ENCODE results near the gene PLEKHG4B. TPM values are rescaled to one million over a fixed set of nuclear protein-coding genes. Genes with fewer than 3 reads are reported as not detected.

PLEKHG4B gene
- polyA plus RNA-seq, 1 donor (not counting 4 experiments of a cell fraction or from before 2014, with no cell fraction given) = not detected

DNA sequence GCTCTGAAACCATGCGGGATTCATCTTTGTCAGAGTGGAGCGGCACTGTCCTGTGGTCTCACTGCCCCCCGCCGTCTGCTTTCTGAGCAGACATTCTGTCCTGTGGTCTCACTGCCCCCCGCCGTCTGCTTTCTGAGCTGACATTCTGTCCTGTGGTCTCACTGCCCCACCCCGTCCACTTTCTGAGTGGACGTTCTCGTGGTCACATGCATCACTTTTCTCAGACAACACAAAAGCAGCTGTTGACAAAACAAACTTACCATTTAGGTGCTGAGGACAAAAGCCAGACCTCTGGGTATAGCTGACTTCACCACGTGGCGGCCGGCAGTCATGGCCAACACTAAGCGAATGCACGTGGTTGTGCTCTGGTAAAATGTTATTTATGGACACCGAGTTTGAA lies 102.1 kb downstream of the PLEKHG4B start:
- Histone ChIP-seq H3K4me2 (ENCODE audit: control insufficient read depth, extremely low read depth, insufficient read depth, low read depth, low read length) (no peak overlapping the region), H3K9ac (ENCODE audit: control insufficient read depth, extremely low read depth, insufficient read depth, low read length) (no peak overlapping the region), H2AFZ (ENCODE audit: control insufficient read depth, low read length) (no peak overlapping the region), H4K20me1 (ENCODE audit: control insufficient read depth, extremely low read depth, insufficient read depth, low read length) (no peaks in the 10 kb centered on the region), H3K4me1 (ENCODE audit: control insufficient read depth, extremely low read depth, insufficient read depth, low read length) (no peaks in the 10 kb centered on the region), H3K4me3 (ENCODE audit: control insufficient read depth in 2 of 3, extremely low read depth in 1 of 3, insufficient read depth in 2 of 3, low read depth in 1 of 3, low read length in 3 of 3) (no peak overlapping the region), H3K9me3 (ENCODE audit: control insufficient read depth, low read depth, low read length) (no peaks in the 10 kb centered on the region), H3K79me2 (ENCODE audit: control insufficient read depth, insufficient read depth, low read length) (no peaks in the 10 kb centered on the region), H3K27me3 (ENCODE audit: control insufficient read depth, extremely low read depth, insufficient read depth, low read length) (peaks cover 37% of the 10 kb centered on the region), H3K27ac (ENCODE audit: control insufficient read depth, insufficient read depth, low read length) (no peak overlapping the region), H3K36me3 (ENCODE audit: control insufficient read depth in 2 of 2, extremely low read depth in 1 of 2, insufficient read depth in 2 of 2, low read length in 2 of 2) (no peaks in the 10 kb centered on the region), H3K9me1 (ENCODE audit: control insufficient read depth, extremely low read depth, insufficient read depth, low read length) (no peaks in the 10 kb centered on the region)
- DNase-seq (ENCODE audit: low read depth, low spot score) (no peak), FAIRE-seq (no peak)
- TF ChIP-seq, protein P1, sequence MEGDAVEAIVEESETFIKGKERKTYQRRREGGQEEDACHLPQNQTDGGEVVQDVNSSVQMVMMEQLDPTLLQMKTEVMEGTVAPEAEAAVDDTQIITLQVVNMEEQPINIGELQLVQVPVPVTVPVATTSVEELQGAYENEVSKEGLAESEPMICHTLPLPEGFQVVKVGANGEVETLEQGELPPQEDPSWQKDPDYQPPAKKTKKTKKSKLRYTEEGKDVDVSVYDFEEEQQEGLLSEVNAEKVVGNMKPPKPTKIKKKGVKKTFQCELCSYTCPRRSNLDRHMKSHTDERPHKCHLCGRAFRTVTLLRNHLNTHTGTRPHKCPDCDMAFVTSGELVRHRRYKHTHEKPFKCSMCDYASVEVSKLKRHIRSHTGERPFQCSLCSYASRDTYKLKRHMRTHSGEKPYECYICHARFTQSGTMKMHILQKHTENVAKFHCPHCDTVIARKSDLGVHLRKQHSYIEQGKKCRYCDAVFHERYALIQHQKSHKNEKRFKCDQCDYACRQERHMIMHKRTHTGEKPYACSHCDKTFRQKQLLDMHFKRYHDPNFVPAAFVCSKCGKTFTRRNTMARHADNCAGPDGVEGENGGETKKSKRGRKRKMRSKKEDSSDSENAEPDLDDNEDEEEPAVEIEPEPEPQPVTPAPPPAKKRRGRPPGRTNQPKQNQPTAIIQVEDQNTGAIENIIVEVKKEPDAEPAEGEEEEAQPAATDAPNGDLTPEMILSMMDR (optimal IDR thresholded peaks at IDR 0.05 in 1 of 3, IDR thresholded peaks at IDR 0.05 in 1 of 3, conservative IDR thresholded peaks at IDR 0.05 in 1 of 3; ENCODE audit: extremely low read depth in 1 of 3, insufficient read depth in 2 of 3, low read length in 3 of 3) = no peak
- TF ChIP-seq EZH2 (IDR thresholded peaks at IDR 0.05; ENCODE audit: low read length) = no peak
- dilution Hi-C loops (cut with MboI; ENCODE audit: extremely low pct_ligation_motif_present, low sequenced_read_pairs) = no loop called here

DNA sequence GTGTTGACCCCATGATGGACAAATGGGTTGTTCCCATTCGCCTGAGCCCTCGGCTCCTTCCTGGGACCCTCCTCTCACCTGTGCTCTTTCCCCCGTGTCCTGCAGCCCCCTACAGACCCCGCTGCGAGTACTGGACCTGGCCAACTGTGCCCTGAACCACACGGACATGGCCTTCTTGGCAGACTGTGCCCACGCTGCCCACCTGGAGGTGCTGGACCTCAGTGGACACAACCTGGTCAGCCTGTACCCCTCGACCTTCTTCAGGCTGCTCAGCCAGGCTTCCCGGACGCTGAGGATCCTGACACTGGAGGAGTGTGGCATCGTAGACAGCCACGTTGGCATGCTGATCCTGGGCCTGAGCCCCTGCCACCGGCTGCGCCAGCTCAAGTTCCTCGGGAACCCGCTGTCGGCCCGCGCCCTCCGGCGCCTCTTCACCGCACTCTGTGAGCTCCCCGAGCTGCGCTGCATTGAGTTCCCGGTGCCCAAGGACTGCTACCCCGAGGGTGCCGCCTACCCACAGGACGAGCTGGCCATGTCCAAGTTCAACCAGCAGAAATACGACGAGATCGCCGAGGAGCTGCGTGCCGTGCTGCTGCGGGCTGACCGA lies 102.7 kb downstream of the PLEKHG4B start:
- DNase-seq (ENCODE audit: low read depth, low spot score) (no peak), FAIRE-seq (no peak)
- H3K79me2 ChIP-seq (ENCODE audit: control insufficient read depth, insufficient read depth, low read length) = no peaks in the 10 kb centered on the region

More for the DNA sequence above, 102.7 kb downstream of the PLEKHG4B start:
- H3K27me3 ChIP-seq (ENCODE audit: control insufficient read depth, extremely low read depth, insufficient read depth, low read length) = peaks cover 35% of the 10 kb centered on the region
- H3K4me1 ChIP-seq (ENCODE audit: control insufficient read depth, extremely low read depth, insufficient read depth, low read length) = no peaks in the 10 kb centered on the region
- no peaks in the 10 kb centered on the region for H4K20me1 ChIP-seq (ENCODE audit: control insufficient read depth, extremely low read depth, insufficient read depth, low read length)
- no peak overlapping the region for H3K9ac ChIP-seq (ENCODE audit: control insufficient read depth, extremely low read depth, insufficient read depth, low read length)
- no peak overlapping the region for H3K4me3 ChIP-seq (ENCODE audit: control insufficient read depth in 2 of 3, extremely low read depth in 1 of 3, insufficient read depth in 2 of 3, low read depth in 1 of 3, low read length in 3 of 3)
- H3K27ac ChIP-seq (ENCODE audit: control insufficient read depth, insufficient read depth, low read length) = no peak overlapping the region
- H2AFZ ChIP-seq (ENCODE audit: control insufficient read depth, low read length) = no peak overlapping the region
- no peak overlapping the region for H3K4me2 ChIP-seq (ENCODE audit: control insufficient read depth, extremely low read depth, insufficient read depth, low read depth, low read length)
- TF ChIP-seq, protein P1 (optimal IDR thresholded peaks at IDR 0.05 in 1 of 3, IDR thresholded peaks at IDR 0.05 in 1 of 3, conservative IDR thresholded peaks at IDR 0.05 in 1 of 3; ENCODE audit: extremely low read depth in 1 of 3, insufficient read depth in 2 of 3, low read length in 3 of 3) = no peak
- no peak for TF ChIP-seq EZH2 (IDR thresholded peaks at IDR 0.05; ENCODE audit: low read length)
- no peaks in the 10 kb centered on the region for H3K9me3 ChIP-seq (ENCODE audit: control insufficient read depth, low read depth, low read length)
- no peaks in the 10 kb centered on the region for H3K36me3 ChIP-seq (ENCODE audit: control insufficient read depth in 2 of 2, extremely low read depth in 1 of 2, insufficient read depth in 2 of 2, low read length in 2 of 2)
- no peaks in the 10 kb centered on the region for H3K9me1 ChIP-seq (ENCODE audit: control insufficient read depth, extremely low read depth, insufficient read depth, low read length)
- dilution Hi-C loops (cut with MboI; ENCODE audit: extremely low pct_ligation_motif_present, low sequenced_read_pairs) = no loop called here

Measured in keratinocyte (primary cell).